Activated CD8-positive, alpha-beta memory T cell treated with anti-CD3 and anti-CD28 coated beads, Interleukin-2, amount 50 U/mL, for 1 hour (primary cell): ENCODE results near the gene PCP4L1.
A peak's percentile ranks its signal among the peaks of the same experiment; 100 is the strongest.

Source experiments
- DNase-seq: peaks from one replicate; pipeline ENCODE4 v3.0.0-alpha.2; 2020; ENCODE audit errors: extremely low read depth

PCP4L1 gene

GRCh38 chr1:161266836-161267235, 8.3 kb downstream of the PCP4L1 start:
- DNase-seq: no peak

DNA sequence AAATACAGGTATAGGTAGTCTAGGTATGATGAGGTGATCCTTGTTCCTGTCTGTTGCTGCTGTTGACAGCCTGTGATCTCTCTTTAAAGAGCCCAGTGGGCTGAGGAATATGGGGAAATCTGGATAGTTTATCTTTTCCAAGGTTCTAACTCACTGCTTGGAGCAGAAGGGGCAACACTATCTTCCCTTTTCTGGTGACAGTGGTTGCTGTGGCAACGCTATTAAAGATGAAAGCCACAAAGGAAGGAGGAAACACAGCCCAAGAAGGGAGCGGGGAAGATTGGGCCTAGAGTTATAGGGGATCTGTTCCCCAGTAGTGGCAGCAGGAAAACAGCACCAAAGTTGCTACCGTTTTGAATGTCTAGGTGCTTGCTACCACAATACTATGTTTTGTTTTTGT, 8.8 kb downstream of the PCP4L1 start:
- no peak for DNase-seq

DNA sequence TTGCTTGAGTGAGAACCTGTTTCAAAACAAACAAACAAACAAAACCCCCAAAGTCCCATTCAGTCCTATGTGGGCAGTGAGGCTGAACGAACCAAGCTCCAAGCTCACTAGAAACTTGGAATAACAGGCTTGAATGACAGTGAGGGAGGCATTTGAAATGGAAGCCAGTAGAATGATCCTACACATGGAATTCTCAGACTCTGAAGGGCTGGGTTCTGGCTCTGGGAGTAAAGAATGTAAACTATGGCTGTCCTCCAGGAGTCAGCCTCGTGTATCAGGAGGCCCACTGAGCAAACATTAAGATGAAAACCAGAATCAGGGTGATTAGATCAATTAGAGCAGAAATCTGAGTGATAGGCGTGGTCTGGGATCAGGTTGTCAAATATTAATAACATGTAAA, 14.9 kb downstream of the PCP4L1 start:
- no peak for DNase-seq

GRCh38 chr1:161274874-161275273, 16.3 kb downstream of the PCP4L1 start:
- DNase-seq: no peak

DNA sequence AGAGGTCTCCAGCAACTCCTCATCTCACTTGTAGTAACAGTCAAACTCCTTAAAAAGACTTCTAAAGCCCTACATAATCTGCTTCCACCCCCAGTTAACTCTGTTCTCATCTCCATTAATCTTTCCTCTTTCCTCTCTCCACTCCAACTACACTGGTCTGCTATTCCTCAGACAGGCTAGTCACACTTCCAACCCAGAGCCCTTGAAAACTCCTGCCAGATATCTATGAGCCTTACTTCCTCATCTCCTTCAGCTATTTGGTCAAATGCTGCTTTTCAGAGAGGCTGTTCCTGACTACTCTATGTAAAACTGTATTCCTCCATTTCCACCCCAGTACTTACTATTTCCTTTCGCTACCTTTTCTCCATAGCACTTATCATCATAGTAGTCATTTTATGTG, 24.4 kb downstream of the PCP4L1 start:
- DNase-seq: no peak

DNA sequence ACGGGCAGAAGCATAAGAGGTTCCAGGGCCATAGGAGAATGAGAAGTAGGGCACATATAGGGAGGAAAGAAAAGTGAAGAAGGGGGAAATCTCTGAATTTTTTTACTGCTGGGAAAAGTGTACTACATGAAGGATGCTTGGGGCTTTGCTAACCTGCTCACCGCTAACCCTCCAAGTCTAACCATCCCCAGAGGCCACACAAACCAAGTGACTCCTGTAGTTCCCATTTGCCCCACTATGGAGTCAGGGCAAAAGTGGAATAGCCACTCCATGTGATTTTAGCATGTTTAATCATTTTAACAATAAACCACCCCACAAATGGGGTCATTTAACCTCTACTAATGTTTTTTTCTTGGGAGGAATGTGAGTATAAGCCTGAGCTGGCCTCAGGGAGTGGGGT, 26.6 kb downstream of the PCP4L1 start:
- no peak for DNase-seq

- no peak for DNase-seq
Observed at GRCh38 chr1:161285521-161285920, 27.0 kb downstream of the PCP4L1 start.

- DNase-seq: no peak
Observed at GRCh38 chr1:161287482-161288054, 29.0 kb downstream of the PCP4L1 start.

- no peak for DNase-seq
Observed at GRCh38 chr1:161290779-161291178, 32.2 kb downstream of the PCP4L1 start.

DNA sequence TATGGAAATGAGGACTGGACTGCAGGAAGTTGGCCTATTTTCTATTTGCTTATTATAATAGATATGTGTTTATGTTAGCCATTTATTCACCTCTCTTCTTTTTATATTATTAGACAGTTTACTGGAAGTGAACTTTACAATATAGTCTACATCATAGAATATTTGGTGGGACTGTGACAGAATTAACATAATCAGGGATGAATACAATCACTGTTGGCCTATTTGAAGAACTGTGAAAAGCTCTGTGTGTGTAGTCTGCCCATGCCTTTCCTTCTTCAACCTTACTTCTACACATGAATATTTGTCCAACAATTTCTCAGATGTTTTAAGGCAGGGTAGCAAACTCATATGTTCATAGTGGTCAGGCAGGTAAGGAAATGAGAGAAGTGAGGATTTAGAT, 38.9 kb downstream of the PCP4L1 start:
- DNase-seq: no peak

- DNase-seq: no peak
Observed at GRCh38 chr1:161298116-161298515, 39.6 kb downstream of the PCP4L1 start.

- DNase-seq: no peak
Observed at GRCh38 chr1:161299347-161299746, 40.8 kb downstream of the PCP4L1 start.

DNA sequence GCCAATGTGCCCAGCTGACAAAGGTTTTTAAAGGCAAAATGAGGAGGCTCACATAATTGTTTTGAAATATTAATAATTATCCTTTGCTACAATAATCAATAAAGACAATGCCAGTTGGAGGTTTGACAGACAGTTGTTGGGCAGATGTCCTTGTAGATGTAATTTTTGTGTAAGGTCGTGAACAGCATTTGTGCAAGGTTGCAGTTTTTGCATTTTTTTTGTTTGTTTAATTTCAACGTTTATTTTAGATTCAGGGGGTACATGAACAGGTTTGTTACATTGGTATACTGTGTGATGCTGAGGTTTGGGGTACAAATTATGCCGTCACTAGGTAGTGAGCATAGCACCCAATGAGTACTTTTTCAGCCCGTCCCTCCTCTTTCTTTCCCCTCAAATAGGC, 41.9 kb downstream of the PCP4L1 start:
- DNase-seq: no peak

DNA sequence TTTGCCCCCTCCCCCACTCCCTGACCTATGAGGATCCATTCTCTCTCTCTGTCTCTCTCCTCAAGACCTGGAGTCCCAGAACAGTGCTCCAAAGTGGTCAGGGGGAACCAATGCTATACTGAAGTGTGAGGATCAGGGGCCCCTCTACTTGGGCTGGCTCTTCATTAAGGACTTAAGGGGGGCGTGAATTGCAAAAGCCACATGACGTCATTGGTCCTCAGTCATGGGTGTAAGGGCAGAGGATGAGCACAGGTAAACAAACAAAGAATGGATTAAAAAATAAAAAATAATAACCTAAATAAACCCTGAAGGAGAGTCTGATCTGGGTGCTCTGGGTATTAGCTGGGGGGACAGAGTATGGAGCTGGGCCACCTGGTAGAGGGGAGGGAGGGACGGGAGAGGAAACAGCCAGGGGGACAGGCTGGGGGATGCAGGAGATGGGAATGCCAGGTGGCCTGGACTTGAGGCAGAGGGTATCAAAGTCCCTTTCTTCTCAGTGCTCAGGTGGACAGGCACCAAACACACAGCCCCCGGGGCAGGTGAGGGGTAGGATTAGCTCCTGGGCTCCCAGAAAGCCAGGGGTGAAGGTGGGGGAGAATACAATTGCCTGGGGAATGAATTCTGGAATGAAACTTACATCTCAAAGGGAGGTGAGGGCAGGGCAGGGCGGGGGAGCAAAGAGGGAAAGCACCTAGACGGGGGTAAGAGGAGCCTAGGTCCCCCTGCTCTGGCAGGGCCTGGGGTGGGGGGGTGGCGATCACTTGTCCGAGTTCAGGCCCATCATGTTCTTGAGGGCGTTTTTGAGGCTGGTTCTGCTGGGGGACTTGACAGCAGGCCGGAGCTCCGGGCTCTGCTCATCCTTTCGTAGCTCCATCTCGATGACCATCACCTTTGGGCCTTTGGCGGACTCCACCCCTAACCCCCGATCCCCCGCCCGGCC, 46.7 kb downstream of the PCP4L1 start:
- DNase-seq: no peak

DNA sequence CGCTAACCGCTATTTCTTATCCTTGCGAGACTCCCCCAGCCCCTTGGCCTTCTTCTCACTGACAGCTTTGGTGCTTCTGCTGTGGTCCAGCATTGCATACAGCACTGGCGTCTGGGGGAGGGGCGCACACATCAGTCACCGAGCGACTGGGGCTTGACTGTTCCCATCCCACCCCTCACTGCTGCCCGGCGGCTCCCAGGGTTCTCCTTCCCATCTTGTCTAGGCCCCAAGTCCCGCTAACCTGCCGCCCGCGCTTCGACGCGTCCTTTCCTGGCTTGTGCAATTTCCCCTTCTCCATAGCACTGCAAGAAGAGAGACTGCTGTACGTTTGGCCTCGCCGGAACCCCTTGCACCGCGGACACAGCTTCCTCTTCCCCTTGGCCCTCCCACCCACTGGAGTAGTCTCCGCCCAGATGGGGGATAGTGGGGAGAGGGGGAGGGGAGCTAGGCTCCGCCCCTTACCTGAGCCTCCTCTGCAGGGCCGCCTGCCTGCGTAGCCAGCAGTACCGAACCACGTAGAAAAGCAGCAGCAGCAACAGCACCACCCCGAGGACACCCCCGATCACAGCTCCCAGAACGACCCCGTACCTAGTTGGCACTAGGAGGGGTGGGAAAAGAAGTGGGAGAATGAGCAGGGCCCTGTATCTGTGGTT, 47.4 kb downstream of the PCP4L1 start:
- DNase-seq: peak; percentile 65

DNA sequence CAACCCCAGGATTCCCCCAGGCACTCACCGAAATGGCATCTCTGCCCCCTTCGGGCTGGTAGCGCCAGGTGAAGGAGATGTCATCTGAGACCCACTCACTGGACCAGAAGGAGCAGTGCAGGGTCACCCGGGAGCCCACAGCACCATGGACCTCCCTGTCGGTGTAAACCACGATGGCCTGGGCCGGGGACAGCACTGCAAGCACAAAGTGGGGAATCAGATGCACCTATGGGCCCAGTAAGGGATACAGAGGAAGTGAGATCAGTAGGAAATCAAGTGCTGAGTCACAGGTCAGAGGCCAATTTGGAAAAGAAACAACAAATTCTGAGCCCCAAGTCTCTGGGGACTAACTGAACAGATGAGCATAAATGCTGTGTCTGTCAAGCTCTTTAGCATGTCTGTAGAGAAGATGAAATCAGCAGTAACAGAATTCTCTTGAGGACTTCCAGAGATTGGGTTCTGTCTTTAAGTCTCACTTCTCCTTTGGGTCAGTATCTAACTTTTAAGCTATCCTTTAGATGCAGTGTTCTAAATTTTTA, 48.8 kb downstream of the PCP4L1 start:
- no peak for DNase-seq

DNA sequence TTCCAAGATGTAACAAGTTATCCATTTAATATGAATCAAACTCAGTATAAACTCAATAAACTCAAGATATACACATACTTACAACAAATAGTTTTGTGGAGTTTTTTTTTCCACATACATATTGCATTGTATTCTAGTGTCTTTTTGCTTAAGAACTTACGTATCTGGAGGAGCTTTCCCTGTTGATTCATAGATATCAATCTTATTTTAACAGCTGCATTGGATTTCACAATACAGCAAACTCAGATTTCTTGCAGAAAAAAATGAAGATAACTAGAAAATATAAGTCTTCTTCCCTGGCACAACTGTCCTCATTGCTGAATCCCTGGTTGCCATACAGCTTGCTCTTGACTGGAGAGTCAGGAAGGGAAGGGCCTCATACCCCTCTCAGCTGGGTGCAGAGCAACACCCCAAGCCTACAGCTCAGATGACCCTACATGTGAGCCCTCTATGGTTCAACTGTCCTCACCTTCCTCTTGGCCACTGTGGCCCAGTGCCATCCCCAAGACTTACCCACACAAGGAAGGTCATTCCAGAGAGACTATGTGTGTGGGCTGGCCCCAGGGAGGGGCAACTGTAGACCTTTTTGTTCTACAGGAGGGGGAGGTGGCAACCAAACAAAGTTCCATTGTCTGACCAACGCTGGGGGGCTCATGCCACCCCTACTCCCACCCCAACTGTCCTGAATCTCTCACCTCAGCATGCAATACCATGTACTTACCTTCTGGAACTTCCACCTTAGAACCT, 49.5 kb downstream of the PCP4L1 start:
- no peak for DNase-seq

GRCh38 chr1:161309868-161310267, 51.3 kb downstream of the PCP4L1 start, which contains the start of gene MPZ:
TSS of gene MPZ (minus strand) at chr1:161309968. CDS start at chr1:161309905, 63 bp downstream.
- DNase-seq: no peak

DNA sequence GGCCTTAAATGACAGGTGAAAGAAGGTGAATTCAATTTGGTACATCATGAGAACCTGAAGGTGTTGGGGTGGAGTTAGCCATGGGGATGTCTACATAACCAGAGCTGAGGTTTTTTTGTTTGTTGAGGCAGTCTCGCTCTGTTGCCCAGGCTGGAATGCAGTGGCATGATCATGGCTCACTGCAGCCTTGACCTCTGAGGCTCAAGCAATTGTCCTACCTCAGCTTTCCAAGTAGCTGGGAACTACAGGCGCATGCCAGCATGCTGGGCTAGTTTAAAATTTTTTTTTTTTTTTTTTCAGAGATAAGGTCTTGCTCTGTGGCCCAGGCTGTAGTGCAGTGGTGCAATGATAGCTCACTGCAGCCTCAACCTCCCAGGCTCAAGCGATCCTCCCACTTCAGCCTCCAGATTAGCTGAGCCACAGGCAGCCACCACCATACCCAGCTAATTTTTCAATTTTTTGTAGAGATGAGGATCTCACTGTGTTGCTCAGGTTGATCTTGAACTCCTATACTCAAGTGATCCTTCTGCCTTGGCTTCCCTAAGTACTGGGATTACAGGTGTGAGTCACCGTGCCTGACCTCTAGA, 53.1 kb downstream of the PCP4L1 start:
- DNase-seq: no peak

GRCh38 chr1:161313554-161314200, 55.1 kb downstream of the PCP4L1 start:
- no peak for DNase-seq
